Adipocyte (in vitro differentiated cells): Measurements from ENCODE around the gene XXYLT1.

Source experiments
- DNase-seq: peaks from one replicate; pipeline ENCODE4 v3.0.0-alpha.2; 2015; ENCODE audit warnings: low read depth
- H3K27me3 ChIP-seq: replicated peaks from 2 replicates; pipeline ENCODE4 v1.7.0; 2013; ENCODE audit warnings: mild to moderate bottlenecking, low read length, moderate library complexity; ENCODE audit not compliant: control insufficient read depth, insufficient read depth
- H3K36me3 ChIP-seq: 2 replicates; pipeline ENCODE4 v1.7.0; 2013; ENCODE audit warnings: low read length, mild to moderate bottlenecking, moderate library complexity; ENCODE audit not compliant: control insufficient read depth, insufficient read depth, severe bottlenecking
- H3K4me1 ChIP-seq: 2 replicates; pipeline ENCODE4 v1.7.0; 2013; ENCODE audit warnings: mild to moderate bottlenecking, low read length, moderate library complexity; ENCODE audit not compliant: control insufficient read depth, insufficient read depth
- H3K4me3 ChIP-seq: 2 replicates; pipeline ENCODE4 v1.7.0; 2013; ENCODE audit warnings: mild to moderate bottlenecking, low read length, moderate library complexity
- H3K9ac ChIP-seq: 2 replicates; pipeline ENCODE4 v1.7.0; 2013; ENCODE audit warnings: mild to moderate bottlenecking, low read length, moderate library complexity
- H3K9me3 ChIP-seq: 2 replicates; pipeline ENCODE4 v1.7.0; 2013; ENCODE audit warnings: mild to moderate bottlenecking, low read length, moderate library complexity; ENCODE audit not compliant: control insufficient read depth

Gene XXYLT1

GRCh38 chr3:195048059-195048905 is 222.7 kb downstream of the XXYLT1 start:
- H3K4me1 ChIP-seq = no peaks in the 10 kb centered on the region
- no peak overlapping the region for H3K4me3 ChIP-seq
- no peak overlapping the region for H3K9ac ChIP-seq
- H3K9me3 ChIP-seq = peaks cover 2% of the 10 kb centered on the region
- H3K36me3 ChIP-seq = no peaks in the 10 kb centered on the region
- no peak for DNase-seq
- H3K27me3 ChIP-seq = peaks cover 47% of the 10 kb centered on the region

- Histone ChIP-seq H3K4me1 (no peaks in the 10 kb centered on the region), H3K9me3 (no peaks in the 10 kb centered on the region), H3K4me3 (no peak overlapping the region), H3K27me3 (peaks cover 51% of the 10 kb centered on the region), H3K36me3 (no peaks in the 10 kb centered on the region), H3K9ac (no peak overlapping the region)
- DNase-seq = no peak
These were observed 223.4 kb downstream of the XXYLT1 start for GRCh38 chr3:195047536-195047935.

- H3K4me3 ChIP-seq = no peak overlapping the region
- no peak overlapping the region for H3K9ac ChIP-seq
- no peak for DNase-seq
- H3K9me3 ChIP-seq = no peaks in the 10 kb centered on the region
- H3K4me1 ChIP-seq = no peaks in the 10 kb centered on the region
- H3K27me3 ChIP-seq = peaks cover 58% of the 10 kb centered on the region
- H3K36me3 ChIP-seq = no peaks in the 10 kb centered on the region
These were observed 224.5 kb downstream of the XXYLT1 start for GRCh38 chr3:195046441-195046840.

GRCh38 chr3:195045481-195046210 is 225.3 kb downstream of the XXYLT1 start:
- H3K4me3 ChIP-seq = no peak overlapping the region
- H3K4me1 ChIP-seq = no peaks in the 10 kb centered on the region
- H3K9ac ChIP-seq = no peak overlapping the region
- H3K27me3 ChIP-seq = peaks cover 57% of the 10 kb centered on the region
- no peaks in the 10 kb centered on the region for H3K9me3 ChIP-seq
- no peak for DNase-seq
- no peaks in the 10 kb centered on the region for H3K36me3 ChIP-seq

- H3K4me3 ChIP-seq = no peak overlapping the region
- H3K27me3 ChIP-seq = peaks cover 54% of the 10 kb centered on the region
- no peaks in the 10 kb centered on the region for H3K4me1 ChIP-seq
- no peak for DNase-seq
- no peaks in the 10 kb centered on the region for H3K9me3 ChIP-seq
- no peaks in the 10 kb centered on the region for H3K36me3 ChIP-seq
- H3K9ac ChIP-seq = no peak overlapping the region
These were observed 226.5 kb downstream of the XXYLT1 start for GRCh38 chr3:195044411-195044810.

DNA sequence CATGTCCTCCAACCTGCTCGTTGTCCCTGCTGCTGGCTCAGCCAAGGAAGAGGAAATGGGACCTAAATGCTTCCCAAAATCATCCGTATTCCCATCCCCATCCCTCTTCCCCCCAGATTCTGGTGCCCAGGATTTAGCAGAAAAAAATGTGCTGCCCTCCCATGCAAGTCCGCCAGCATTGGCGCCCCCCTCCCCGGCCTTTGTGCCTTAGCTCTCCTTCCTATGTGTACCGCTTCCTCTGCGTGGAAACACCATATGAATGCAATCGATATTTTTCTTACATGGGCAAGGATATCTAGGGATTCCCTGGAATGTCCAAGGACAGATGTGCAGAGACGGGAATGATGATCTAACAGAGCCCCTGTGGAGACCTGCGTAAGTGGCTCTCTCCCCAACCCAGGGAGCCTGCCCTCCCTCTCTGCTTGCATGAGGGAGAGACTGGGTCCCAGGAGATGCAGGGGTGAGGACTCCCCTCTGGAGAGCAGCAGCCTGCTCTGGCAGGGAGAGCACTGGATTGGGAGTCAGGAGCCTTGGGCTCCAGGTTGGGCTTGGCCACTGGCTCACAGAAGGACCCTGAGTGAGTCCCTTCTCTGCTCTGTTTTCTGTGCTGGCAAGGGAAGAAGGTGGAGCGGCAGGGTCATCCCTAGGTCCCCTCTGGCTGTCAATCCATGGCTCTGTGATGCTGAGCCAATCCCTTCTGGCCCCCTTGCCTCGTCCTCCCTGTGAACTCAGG is 227.2 kb downstream of the XXYLT1 start:
- Histone ChIP-seq H3K9ac (no peak overlapping the region), H3K27me3 (peaks cover 55% of the 10 kb centered on the region)
- DNase-seq = no peak

GRCh38 chr3:195042743-195043606 is 228.0 kb downstream of the XXYLT1 start:
- Histone ChIP-seq H3K9me3 (no peaks in the 10 kb centered on the region), H3K27me3 (peaks cover 53% of the 10 kb centered on the region), H3K9ac (no peak overlapping the region), H3K4me1 (no peaks in the 10 kb centered on the region), H3K36me3 (no peaks in the 10 kb centered on the region), H3K4me3 (no peak overlapping the region)
- no peak for DNase-seq

More for the DNA sequence above, 227.2 kb downstream of the XXYLT1 start:
- H3K36me3 ChIP-seq = no peaks in the 10 kb centered on the region
- no peaks in the 10 kb centered on the region for H3K4me1 ChIP-seq
- H3K9me3 ChIP-seq = no peaks in the 10 kb centered on the region
- no peak overlapping the region for H3K4me3 ChIP-seq

- no peak overlapping the region for H3K4me3 ChIP-seq
- H3K4me1 ChIP-seq = no peaks in the 10 kb centered on the region
- no peak for DNase-seq
- peaks cover 52% of the 10 kb centered on the region for H3K27me3 ChIP-seq
- H3K36me3 ChIP-seq = no peaks in the 10 kb centered on the region
- no peak overlapping the region for H3K9ac ChIP-seq
- H3K9me3 ChIP-seq = peaks cover 8% of the 10 kb centered on the region
These were observed 228.9 kb downstream of the XXYLT1 start for GRCh38 chr3:195041871-195042742.

DNA sequence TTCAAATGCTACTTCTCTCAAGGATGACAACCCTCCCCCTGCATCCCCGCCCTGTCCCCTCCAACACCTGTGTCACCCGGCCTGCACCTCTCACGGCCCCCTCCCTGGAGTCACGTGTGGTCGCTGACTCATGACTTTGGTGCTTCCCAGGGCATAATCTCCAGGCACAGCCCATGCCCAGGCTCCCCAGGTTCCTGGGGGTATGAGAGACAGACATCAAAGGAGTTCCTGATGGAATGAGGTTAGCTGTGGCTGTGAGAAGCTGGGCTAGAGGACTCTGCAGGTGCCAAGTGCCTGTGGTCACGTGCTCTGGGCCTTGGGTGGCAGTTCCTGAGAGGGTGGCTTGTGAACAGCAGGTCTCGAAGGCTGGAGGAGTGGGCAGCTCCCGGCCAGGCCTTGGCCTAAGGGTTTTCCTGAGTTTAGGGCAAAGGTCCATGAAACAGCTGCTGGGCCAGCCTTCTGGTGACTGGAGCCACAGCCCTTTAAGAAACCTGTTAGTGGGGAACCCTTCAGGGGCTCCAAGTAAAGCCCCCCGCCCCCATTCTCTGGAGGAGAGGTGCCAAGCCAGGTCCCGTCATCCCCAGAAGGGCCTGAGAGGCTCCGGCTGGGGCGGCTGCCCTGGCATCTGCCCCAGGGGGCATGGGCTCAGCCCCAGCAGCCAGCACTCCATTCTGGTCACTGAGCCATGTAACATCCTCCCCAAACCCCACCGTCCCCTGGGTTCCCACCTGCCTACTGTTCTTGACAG is 230.0 kb downstream of the XXYLT1 start:
- Histone ChIP-seq H3K9me3 (peaks cover 12% of the 10 kb centered on the region), H3K36me3 (no peaks in the 10 kb centered on the region), H3K4me1 (no peaks in the 10 kb centered on the region), H3K9ac (no peak overlapping the region), H3K27me3 (peaks cover 56% of the 10 kb centered on the region), H3K4me3 (no peak overlapping the region)
- DNase-seq = no peak
